ENCODE data around the gene ASB3. TPM values are rescaled to one million over a fixed set of nuclear protein-coding genes. Genes with fewer than 3 reads are reported as not detected.

ASB3 gene
- total RNA-seq, 1 experiment from 2014 or later: 23.1 TPM

GRCh38 chr2:53646788-53647187 is 140.0 kb downstream of the ASB3 start:
- H3K4ac ChIP-seq (ENCODE audit: low read depth, low read length): no peak overlapping the region
- no peak overlapping the region for H3K14ac ChIP-seq (ENCODE audit: insufficient read depth, low read length)
- peaks cover under 1% of the 10 kb centered on the region; the same call in 1 of the 2 replicates for H3K4me1 ChIP-seq (ENCODE audit: insufficient read depth, low read length)
- peaks cover 4 to 8% of the 10 kb centered on the region in 2 experiments; a peak in 4 of 5 replicates for H3K9me3 Mint-ChIP-seq
- WGBS (ENCODE audit: extremely low coverage, insufficient read length, low lambda C conversion rate): no CpG with 5 or more reads among the region's 2 CpGs
- no peak for TF ChIP-seq CTCF (conservative IDR thresholded peaks at IDR 0.05)
- no peak overlapping the region for H2AFZ ChIP-seq (ENCODE audit: low read length)
- H3K23ac ChIP-seq (ENCODE audit: insufficient read length, low read depth, low read length): no peak overlapping the region
- no peaks in the 10 kb centered on the region for H3K9me3 ChIP-seq (ENCODE audit: control insufficient read depth, low read depth, low read length)
- no peak overlapping the region for H3K4me3 Mint-ChIP-seq
- no peak overlapping the region for H2AK5ac ChIP-seq (ENCODE audit: insufficient read length, low read length)
- DNase-seq: peak; percentile 71
- no peak overlapping the region for H3T11ph ChIP-seq (ENCODE audit: low read length)
- no peak overlapping the region for H3K9ac ChIP-seq (ENCODE audit: extremely low read depth, insufficient read length, low read length)
- peaks cover 3 to 5% (median 5%) of the 10 kb centered on the region in 3 experiments; a peak in 5 of 7 replicates for H3K36me3 Mint-ChIP-seq (ENCODE audit: insufficient read depth in 1 of 3, low read depth in 3 of 3)
- H4K91ac ChIP-seq (ENCODE audit: insufficient read length, low read depth, low read length): no peak overlapping the region
- H3K79me2 ChIP-seq (ENCODE audit: insufficient read depth, low read length): no peaks in the 10 kb centered on the region
- no peaks in the 10 kb centered on the region for H4K20me1 ChIP-seq (ENCODE audit: control insufficient read depth, insufficient read depth, insufficient read length)
- H3K4me2 ChIP-seq (ENCODE audit: insufficient read depth, insufficient read length, low read length): no peak overlapping the region
- no peak overlapping the region for H3K18ac ChIP-seq (ENCODE audit: insufficient read length, low read depth, low read length)
- H3K23me2 ChIP-seq (ENCODE audit: insufficient read length, low read depth, low read length, poor library complexity, severe bottlenecking): no peaks in the 10 kb centered on the region
- peaks cover 22 to 23% of the 10 kb centered on the region in 2 experiments for H3K4me1 Mint-ChIP-seq
- no peak overlapping the region for H3K27ac ChIP-seq (ENCODE audit: insufficient read length, low read depth, low read length)
- H3K56ac ChIP-seq (ENCODE audit: insufficient read length, low read depth, low read length): no peak overlapping the region
- peaks cover 2% of the 10 kb centered on the region; the same call in 1 of the 2 replicates for H3K27me3 Mint-ChIP-seq (ENCODE audit: low read depth)
- H2BK12ac ChIP-seq (ENCODE audit: insufficient read length, low read depth, low read length): no peak overlapping the region
- no peak overlapping the region for H4K8ac ChIP-seq (replicated peaks; ENCODE audit: insufficient read length, low read depth, low read length)
- peak overlapping the region in 1 of 3 experiments; percentile 73; a peak in 1 of 7 replicates for H3K27ac Mint-ChIP-seq
- H2BK20ac ChIP-seq (ENCODE audit: low read depth, low read length, poor library complexity, severe bottlenecking): no peak overlapping the region
- no peaks in the 10 kb centered on the region for H3K79me1 ChIP-seq (ENCODE audit: insufficient read depth, low read depth, low read length, poor library complexity, severe bottlenecking)
- no peak overlapping the region for H2BK5ac ChIP-seq (ENCODE audit: insufficient read length, low read length)
- H2BK120ac ChIP-seq (ENCODE audit: low read depth, low read length, poor library complexity, severe bottlenecking): no peak overlapping the region
- no peak overlapping the region for H2BK15ac ChIP-seq (ENCODE audit: low read depth, low read length)
- no peaks in the 10 kb centered on the region for H3K27me3 ChIP-seq (ENCODE audit: insufficient read depth, low read length)
- H4K5ac ChIP-seq (ENCODE audit: insufficient read length, low read depth, low read length): no peak overlapping the region

All from H9 (cell line).